ENCODE data around the gene KLC1. TPM values are rescaled to one million over a fixed set of nuclear protein-coding genes. Genes with fewer than 3 reads are reported as not detected.

Gene KLC1
- total RNA-seq, 6 experiments from 2014 or later, result 179 to 204 (median 189) TPM

DNA sequence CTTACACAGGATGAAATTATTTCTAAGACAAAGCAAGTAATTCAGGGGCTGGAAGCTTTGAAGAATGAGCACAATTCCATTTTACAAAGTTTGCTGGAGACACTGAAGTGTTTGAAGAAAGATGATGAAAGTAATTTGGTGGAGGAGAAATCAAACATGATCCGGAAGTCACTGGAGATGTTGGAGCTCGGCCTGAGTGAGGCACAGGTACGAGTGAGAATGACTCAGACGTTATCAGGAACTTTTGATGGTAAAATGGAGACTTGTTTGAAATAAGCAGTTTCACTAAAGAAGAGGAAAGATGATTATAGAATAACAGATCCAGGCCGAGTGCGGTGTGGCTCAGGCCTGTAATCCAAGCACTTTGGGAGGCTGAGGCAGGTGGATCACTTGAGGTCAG, 25.6 kb downstream of the KLC1 start:
- TF ChIP-seq, protein P1, sequence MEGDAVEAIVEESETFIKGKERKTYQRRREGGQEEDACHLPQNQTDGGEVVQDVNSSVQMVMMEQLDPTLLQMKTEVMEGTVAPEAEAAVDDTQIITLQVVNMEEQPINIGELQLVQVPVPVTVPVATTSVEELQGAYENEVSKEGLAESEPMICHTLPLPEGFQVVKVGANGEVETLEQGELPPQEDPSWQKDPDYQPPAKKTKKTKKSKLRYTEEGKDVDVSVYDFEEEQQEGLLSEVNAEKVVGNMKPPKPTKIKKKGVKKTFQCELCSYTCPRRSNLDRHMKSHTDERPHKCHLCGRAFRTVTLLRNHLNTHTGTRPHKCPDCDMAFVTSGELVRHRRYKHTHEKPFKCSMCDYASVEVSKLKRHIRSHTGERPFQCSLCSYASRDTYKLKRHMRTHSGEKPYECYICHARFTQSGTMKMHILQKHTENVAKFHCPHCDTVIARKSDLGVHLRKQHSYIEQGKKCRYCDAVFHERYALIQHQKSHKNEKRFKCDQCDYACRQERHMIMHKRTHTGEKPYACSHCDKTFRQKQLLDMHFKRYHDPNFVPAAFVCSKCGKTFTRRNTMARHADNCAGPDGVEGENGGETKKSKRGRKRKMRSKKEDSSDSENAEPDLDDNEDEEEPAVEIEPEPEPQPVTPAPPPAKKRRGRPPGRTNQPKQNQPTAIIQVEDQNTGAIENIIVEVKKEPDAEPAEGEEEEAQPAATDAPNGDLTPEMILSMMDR (IDR thresholded peaks at IDR 0.05), result no peak
- Mint-ChIP-seq H3K27ac (peak overlapping the region; percentile 68), H3K4me1 (ENCODE audit: low read depth) (peaks cover 75% of the 10 kb centered on the region), H3K4me3 (no peak overlapping the region), H3K27me3 (ENCODE audit: insufficient read depth) (peaks cover under 1% of the 10 kb centered on the region), H3K36me3 (ENCODE audit: low read depth) (peaks cover 31% of the 10 kb centered on the region), H3K9me3 (no peaks in the 10 kb centered on the region)
- DNase-seq, result no peak

- DNase-seq, result no peak
- H3K4me3 Mint-ChIP-seq, result no peak overlapping the region
- TF ChIP-seq, protein P1 (IDR thresholded peaks at IDR 0.05), result no peak
- H3K27me3 Mint-ChIP-seq (ENCODE audit: insufficient read depth), result peaks cover 1% of the 10 kb centered on the region
- peak overlapping the region; percentile 89 for H3K27ac Mint-ChIP-seq
- H3K9me3 Mint-ChIP-seq, result no peaks in the 10 kb centered on the region
- peaks cover 40% of the 10 kb centered on the region for H3K36me3 Mint-ChIP-seq (ENCODE audit: low read depth)
- peaks cover 77% of the 10 kb centered on the region for H3K4me1 Mint-ChIP-seq (ENCODE audit: low read depth)
Measured at GRCh38 chr14:103656031-103656755, 27.2 kb downstream of the KLC1 start.

GRCh38 chr14:103656756-103657133, 27.7 kb downstream of the KLC1 start:
- H3K27me3 Mint-ChIP-seq (ENCODE audit: insufficient read depth), result peaks cover 1% of the 10 kb centered on the region
- DNase-seq, result no peak
- peaks cover 77% of the 10 kb centered on the region for H3K4me1 Mint-ChIP-seq (ENCODE audit: low read depth)
- no peaks in the 10 kb centered on the region for H3K9me3 Mint-ChIP-seq
- TF ChIP-seq, protein P1 (IDR thresholded peaks at IDR 0.05), result no peak
- H3K27ac Mint-ChIP-seq, result peak overlapping the region; percentile 89
- peaks cover 46% of the 10 kb centered on the region for H3K36me3 Mint-ChIP-seq (ENCODE audit: low read depth)
- H3K4me3 Mint-ChIP-seq, result peak overlapping the region; percentile 58; the same call in 1 of the 2 replicates

DNA sequence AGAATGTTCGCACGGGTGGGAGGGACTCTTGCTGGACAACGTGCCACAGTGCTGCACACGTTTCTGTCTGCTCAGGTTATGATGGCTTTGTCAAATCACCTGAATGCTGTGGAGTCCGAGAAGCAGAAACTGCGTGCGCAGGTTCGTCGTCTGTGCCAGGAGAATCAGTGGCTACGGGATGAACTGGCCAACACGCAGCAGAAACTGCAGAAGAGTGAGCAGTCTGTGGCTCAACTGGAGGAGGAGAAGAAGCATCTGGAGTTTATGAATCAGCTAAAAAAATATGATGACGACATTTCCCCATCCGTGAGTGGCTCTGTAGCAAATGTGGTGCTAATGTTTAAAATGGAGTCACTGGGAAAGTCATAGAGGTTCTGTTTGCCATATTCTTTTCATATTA, 28.5 kb downstream of the KLC1 start:
- TF ChIP-seq, protein P1 (IDR thresholded peaks at IDR 0.05), result no peak
- Mint-ChIP-seq H3K4me3 (peak overlapping the region; percentile 58), H3K36me3 (ENCODE audit: low read depth) (peaks cover 53% of the 10 kb centered on the region), H3K9me3 (no peaks in the 10 kb centered on the region), H3K4me1 (ENCODE audit: low read depth) (peaks cover 77% of the 10 kb centered on the region), H3K27me3 (ENCODE audit: insufficient read depth) (peaks cover 3% of the 10 kb centered on the region), H3K27ac (peak overlapping the region; percentile 89)
- peak; percentile 74 for DNase-seq

GRCh38 chr14:103659631-103660030, 30.6 kb downstream of the KLC1 start:
- peaks cover 60% of the 10 kb centered on the region for H3K36me3 Mint-ChIP-seq (ENCODE audit: low read depth)
- no peaks in the 10 kb centered on the region for H3K9me3 Mint-ChIP-seq
- H3K27me3 Mint-ChIP-seq (ENCODE audit: insufficient read depth), result peaks cover 8% of the 10 kb centered on the region
- H3K27ac Mint-ChIP-seq, result peak overlapping the region; percentile 28; the same call in 1 of the 2 replicates
- peaks cover 72% of the 10 kb centered on the region for H3K4me1 Mint-ChIP-seq (ENCODE audit: low read depth)
- no peak overlapping the region for H3K4me3 Mint-ChIP-seq
- no peak for DNase-seq
- TF ChIP-seq, protein P1 (IDR thresholded peaks at IDR 0.05), result no peak

Measured in HFFc6 (cell line).